ENCODE results near the gene HDHD5.
A peak's percentile ranks its signal among the peaks of the same experiment; 100 is the strongest.

The HDHD5 gene

GRCh38 chr22:17105143-17106129 lies 53.6 kb downstream of the HDHD5 start:
- no peak for DNase-seq

GRCh38 chr22:17104336-17104935 lies 54.6 kb downstream of the HDHD5 start:
- DNase-seq, result no peak

- no peak for DNase-seq
Measured at GRCh38 chr22:17103351-17103750, 55.7 kb downstream of the HDHD5 start.

- no peak for DNase-seq
Measured at GRCh38 chr22:17102297-17102667, 56.8 kb downstream of the HDHD5 start.

- DNase-seq, result no peak
Measured at GRCh38 chr22:17101475-17102296, 57.4 kb downstream of the HDHD5 start.

GRCh38 chr22:17100621-17101020 lies 58.5 kb downstream of the HDHD5 start:
- DNase-seq, result no peak

GRCh38 chr22:17098379-17098819 lies 60.7 kb downstream of the HDHD5 start:
- peak; percentile 40 for DNase-seq

- DNase-seq, result no peak
Measured at GRCh38 chr22:17097701-17098100, 61.4 kb downstream of the HDHD5 start.

GRCh38 chr22:17097062-17097461 lies 62.0 kb downstream of the HDHD5 start:
- no peak for DNase-seq

- no peak for DNase-seq
Measured at GRCh38 chr22:17096071-17096470, 63.0 kb downstream of the HDHD5 start.

- no peak for DNase-seq
Measured at GRCh38 chr22:17095538-17095937, 63.5 kb downstream of the HDHD5 start.

- no peak for DNase-seq
Measured at GRCh38 chr22:17093081-17093480, 66.0 kb downstream of the HDHD5 start.

- no peak for DNase-seq
Measured at GRCh38 chr22:17091851-17092250, 67.2 kb downstream of the HDHD5 start.

- no peak for DNase-seq
Measured at GRCh38 chr22:17090550-17090949, 68.5 kb downstream of the HDHD5 start.
